GM19328 (cell line): ENCODE measurements around the gene FAM153A.
"Not testable (repeated sequence)": the region's sequence is repeated elsewhere in the genome, so short reads cannot be mapped to it uniquely, and the experiment has no call there.

ENCODE experiments used
- ATAC-seq: cut with Tn5 transposase; IDR thresholded peaks from one replicate; pipeline ENCODE4 v1.9.1; 2021; ENCODE audit warnings: mild to moderate bottlenecking, moderate library complexity; ENCODE audit not compliant: unreplicated experiment

Gene FAM153A

DNA sequence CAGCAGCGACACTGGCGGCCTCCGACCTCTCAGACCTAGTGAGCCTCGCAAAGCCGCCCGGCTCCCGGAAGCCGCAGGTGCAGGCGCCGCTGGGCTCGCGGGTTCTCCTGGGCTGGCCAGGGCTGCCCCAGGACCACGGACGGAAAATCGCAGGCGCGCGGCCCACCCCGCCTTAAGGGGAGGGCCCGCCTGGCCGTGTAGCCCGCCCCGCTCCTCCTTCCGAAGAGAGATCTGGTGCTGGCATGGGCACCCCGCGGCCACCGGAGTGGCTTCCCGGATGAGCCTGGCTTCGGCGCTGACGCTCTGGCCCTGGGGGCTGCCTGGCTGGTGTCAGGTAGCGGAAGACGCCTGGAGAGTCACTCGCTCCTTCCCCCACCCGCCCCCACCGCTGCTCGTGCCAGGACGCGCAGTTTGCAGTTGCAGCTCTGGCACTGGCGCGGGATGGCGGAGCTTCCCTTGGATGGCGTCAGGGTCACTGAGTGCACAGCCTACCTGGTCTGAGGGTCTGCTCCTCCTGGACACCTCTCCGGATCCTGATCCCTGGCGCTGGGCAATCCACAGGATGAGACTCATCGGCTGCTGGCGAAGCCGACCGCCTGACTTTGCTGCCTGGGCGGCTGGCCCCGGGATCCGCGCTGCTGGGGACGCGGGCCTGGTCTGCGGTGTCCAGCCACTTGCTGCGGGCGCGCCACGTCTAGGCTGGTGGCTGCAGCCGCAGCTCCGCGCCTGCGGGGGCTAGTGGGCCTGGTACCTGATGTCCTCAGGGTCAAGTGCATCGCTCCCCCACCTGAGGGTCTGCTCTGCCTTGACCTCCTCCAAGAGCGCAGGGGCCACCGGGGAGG is at the start of gene FAM153A:
Gene FAM153A (minus strand): TSS at position 108 of the 842 bp plus-strand sequence.
- ATAC-seq: not testable (repeated sequence)

DNA sequence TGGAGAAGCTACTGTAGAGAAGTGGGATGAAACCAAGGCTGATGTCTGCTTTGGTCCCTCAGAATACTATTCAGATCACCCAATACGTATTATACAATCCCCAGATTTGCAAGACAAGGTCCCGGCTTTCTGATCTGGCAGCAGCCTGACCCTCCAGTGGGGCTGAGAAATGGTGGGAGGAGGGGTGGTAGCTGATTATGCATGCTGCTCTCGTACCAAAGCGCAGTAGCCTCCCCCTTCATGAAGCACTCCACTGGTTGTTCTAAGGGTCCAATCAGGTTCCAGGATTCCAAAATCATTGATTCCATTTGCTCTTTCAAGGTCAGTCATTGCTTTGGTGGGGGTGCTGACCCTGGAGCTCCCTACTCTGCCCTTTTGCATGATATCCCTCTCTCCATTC is 49.6 kb upstream of the FAM153A start:
- not testable (repeated sequence) for ATAC-seq

DNA sequence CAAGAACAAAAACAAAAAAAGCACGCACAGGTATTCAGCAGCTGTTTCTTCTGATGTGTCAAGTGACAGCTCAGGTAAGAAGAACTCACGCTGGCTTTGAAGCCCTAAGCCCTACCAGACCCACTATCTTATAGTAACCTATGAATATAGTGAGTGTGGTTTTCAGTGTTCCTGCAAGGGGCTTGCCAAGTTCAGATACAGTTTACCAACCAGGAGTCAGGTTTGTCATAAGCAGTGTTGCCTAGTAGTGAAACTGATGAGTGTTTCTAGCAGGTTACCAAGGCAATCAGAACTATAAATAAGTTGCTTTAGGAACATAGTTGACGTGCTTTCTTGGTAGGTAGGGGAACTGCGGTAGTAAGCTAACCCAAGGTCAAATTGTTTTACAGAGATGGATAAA is 43.4 kb upstream of the FAM153A start:
- not testable (repeated sequence) for ATAC-seq

DNA sequence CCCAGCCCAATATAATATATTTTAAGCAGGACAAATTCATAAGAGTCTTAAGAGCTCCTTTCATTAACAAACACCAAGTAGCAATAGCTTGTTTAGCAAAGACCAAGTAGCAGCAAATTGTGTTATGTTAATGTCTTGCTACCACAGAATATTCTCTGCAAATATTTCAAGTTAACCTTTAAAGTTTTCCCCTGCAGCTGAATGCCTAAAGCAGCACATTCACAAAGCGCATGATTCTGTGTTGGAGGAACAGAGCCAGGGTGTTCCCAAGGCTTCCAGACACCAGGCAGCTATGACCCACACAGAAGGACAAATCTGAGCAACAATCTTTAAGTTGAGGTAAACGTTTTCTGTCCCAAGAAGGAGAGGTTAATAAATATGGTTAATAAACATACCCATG is 42.1 kb upstream of the FAM153A start:
- not testable (repeated sequence) for ATAC-seq

- ATAC-seq: not testable (repeated sequence)
These were observed 39.8 kb upstream of the FAM153A start for GRCh38 chr5:177822489-177822888.

DNA sequence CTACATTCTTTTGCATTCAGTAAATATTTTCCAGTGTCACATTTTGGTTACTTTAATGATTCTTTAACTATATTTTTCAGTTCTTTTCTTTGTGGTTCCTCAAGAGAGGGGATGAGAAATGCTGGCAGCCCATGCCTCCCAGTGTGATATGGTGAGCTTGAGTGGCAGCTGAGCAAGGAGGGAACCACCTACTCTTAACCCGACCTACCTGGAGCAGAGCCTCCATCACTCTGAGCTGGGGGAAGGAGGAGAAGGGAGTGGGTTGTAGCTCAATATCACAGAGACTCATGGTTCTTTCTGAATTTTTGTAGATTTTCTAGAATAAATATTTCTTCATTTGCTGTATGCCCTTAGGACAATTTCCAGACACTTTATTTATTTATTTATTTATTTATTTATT is 37.0 kb upstream of the FAM153A start:
- not testable (repeated sequence) for ATAC-seq

GRCh38 chr5:177812814-177813425 is 30.2 kb upstream of the FAM153A start:
- not testable (repeated sequence) for ATAC-seq

- ATAC-seq: not testable (repeated sequence)
These were observed 29.6 kb upstream of the FAM153A start for GRCh38 chr5:177812160-177812743.

- ATAC-seq: not testable (repeated sequence)
These were observed 26.7 kb upstream of the FAM153A start for GRCh38 chr5:177809209-177809913.

- not testable (repeated sequence) for ATAC-seq
These were observed 25.7 kb upstream of the FAM153A start for GRCh38 chr5:177808420-177808819.

DNA sequence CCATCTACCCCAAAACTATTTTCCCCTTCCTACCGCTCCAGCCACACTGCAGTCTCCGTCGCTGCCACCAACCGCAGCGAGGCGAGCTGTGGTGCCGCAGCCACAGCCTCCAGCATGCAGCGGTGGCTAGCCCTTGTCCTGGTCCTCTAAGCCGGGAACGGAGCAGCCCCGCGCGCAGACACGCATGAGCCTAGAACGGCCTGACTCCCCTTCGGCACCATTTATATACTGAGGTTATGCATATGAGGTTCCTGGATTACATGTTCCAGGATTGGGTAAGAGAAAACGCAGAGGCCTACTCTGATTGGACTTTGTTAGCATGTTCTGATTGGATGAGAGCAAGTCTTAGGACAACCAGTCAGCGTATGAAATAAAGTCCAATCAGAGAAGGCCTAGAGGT is 24.6 kb upstream of the FAM153A start:
- ATAC-seq: not testable (repeated sequence)

DNA sequence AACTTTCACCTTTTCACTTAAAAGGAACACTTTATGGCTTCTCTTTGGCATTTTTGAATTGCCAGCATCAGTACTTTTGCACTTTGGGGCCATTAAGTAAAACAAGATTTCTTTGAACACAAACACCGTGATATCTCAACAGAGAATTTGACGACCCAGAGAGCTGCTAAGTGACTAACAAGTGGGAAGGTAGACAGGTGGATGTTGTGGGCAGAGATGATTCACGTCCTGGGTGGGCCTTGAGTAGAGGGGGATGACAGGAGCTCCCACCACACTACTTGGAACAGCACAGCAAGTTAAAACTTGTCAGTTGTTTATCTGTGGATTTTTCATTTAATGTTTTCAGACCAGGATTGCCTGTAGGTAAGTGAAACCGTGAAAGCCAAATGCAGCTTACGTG is 18.7 kb upstream of the FAM153A start:
- not testable (repeated sequence) for ATAC-seq

- ATAC-seq: not testable (repeated sequence)
These were observed 15.6 kb upstream of the FAM153A start for GRCh38 chr5:177798237-177798840.

- ATAC-seq: not testable (repeated sequence)
These were observed 10.6 kb upstream of the FAM153A start for GRCh38 chr5:177793272-177793671.

- ATAC-seq: not testable (repeated sequence)
These were observed 8.9 kb upstream of the FAM153A start for GRCh38 chr5:177791649-177792048.

DNA sequence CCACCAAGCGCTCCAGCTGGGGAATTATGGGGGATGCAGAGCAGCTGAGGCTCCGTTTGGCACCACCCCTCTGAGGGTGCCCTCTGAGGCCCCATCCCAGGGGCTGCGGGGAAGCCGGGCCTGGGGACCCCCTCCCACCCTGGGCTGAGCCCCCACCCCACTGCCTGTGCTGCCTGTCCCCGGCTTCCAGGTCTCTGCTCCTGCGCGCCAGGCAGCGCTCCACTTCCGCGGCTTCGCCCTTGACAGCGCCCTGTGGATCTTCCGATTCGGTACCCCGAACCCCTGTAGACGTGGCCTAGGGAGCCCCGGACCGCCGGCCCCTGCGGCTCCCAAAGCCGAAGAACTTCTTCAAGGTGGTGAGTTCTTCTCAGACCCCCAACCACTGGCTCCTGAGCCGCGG is 530 bp downstream of the FAM153A start:
- not testable (repeated sequence) for ATAC-seq

DNA sequence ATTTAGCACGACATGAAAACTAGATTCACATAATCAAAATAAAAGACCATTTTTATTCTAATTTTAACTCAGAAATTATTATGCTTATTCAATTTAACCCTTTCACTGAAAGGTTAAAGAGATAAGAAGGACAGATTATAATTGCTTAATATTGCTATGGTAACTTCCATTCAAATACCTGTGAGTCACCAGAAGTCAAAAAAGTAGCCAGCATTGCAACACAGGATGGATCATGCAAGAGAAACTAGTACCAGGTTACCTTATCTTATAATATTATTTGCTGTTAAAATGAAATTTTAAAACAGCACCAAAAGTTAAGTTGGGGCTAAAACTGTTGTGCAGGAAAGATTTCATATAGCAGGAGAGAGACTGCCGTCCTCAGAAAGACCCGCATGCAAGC is 11.5 kb downstream of the FAM153A start:
- not testable (repeated sequence) for ATAC-seq

- not testable (repeated sequence) for ATAC-seq
These were observed 12.1 kb downstream of the FAM153A start for GRCh38 chr5:177770646-177771045.

DNA sequence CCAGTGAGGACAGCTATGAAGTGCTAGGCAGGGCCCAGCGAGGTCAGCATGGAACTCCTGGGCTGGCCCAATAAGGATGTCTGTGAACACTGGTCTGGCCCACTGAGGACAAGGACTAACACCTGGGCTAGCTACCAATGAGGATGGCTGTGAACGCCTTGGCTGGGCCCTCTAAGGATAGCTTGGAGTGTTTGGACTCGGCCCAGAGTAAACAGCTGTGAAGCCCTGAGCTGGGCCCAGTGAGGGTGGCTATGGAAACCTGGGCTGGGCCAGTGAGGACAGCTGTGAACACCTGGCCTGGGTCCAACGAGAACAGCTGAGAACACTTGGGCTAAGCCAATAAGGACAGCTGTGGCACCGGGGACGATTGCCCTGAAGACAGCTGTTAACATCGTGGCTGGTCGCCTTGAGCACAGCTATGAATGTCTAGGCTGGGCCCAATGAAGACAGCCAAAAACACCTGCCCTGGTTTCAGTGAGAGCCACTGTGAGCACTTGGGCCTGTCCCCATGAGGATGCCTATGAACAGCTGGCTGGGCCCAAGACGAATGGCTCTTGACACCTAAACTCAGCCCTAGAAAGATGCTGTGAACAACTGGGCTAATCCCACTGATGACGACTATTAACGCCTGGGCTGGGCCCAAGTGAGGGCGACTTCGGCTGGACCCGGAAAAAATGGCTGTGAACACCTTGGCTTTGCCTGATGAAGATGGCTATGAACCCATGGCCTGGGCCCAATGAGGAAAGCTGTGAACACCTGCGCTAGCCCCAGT is 18.8 kb downstream of the FAM153A start:
- not testable (repeated sequence) for ATAC-seq

DNA sequence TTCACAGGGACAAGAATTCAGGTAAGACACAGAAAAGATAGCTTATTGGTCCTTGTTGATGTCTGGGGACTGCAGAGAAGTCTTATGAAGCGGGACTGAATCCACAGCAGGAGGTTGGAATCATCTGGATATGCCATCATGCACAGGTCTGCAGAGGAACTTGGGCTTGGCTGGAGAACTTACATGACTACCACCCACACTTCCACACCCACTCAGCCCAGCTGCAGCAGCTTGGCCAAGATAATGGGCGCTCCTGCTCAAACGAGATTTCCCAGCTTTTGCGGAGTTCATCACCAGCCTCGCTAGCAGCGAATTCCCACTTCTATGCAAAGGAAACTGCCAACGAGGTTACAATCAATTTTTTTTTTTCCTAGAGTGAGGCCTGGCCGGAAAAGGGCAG is 21.7 kb downstream of the FAM153A start:
- ATAC-seq: not testable (repeated sequence)
